ENCODE measurements around the gene LCK.
A peak's percentile ranks its signal among the peaks of the same experiment; 100 is the strongest.
"Not testable (repeated sequence)": the region's sequence is repeated elsewhere in the genome, so short reads cannot be mapped to it uniquely, and the experiment has no call there.

Gene LCK

DNA sequence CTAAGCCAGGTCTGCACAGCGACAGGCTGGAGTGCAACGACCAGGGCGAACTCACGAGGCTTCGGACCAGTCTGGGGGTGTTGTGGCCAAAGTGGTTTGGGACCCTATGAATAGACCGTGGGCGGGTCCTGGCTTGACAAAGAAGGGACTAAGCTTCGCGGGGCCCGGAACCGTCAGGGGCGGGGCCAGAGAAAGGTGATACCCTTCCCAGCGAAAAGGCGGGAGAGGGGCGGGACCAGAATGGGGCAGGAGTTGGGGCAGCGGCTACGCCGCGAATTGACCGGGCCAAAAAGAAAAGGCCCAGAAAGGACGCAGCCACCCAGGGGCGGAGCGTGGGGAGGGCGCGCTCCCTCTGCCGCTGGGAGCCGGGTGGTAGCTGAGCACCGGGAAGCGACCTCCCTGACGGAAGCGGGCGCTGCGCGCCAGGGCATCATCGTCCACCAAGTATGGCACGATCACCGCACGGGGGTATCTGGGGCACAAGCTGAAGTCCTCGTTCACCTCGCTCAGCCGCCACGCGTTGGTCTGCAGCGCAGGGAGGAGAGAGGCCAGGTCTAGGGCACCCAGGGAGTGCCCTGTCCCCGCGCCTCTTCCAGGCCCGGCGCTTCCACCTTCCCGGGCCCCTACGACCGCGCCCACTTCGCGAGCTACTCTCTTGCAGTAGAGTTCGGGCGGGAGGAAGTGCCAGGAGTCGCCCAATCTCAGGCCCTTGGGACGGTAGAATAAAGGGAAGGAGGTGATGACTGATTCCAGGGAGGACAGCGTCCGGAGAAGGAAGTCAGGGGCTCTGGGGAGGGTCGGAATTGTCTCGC lies 10.7 kb upstream of the LCK start:
- DNase-seq, result peak; percentile 57

DNA sequence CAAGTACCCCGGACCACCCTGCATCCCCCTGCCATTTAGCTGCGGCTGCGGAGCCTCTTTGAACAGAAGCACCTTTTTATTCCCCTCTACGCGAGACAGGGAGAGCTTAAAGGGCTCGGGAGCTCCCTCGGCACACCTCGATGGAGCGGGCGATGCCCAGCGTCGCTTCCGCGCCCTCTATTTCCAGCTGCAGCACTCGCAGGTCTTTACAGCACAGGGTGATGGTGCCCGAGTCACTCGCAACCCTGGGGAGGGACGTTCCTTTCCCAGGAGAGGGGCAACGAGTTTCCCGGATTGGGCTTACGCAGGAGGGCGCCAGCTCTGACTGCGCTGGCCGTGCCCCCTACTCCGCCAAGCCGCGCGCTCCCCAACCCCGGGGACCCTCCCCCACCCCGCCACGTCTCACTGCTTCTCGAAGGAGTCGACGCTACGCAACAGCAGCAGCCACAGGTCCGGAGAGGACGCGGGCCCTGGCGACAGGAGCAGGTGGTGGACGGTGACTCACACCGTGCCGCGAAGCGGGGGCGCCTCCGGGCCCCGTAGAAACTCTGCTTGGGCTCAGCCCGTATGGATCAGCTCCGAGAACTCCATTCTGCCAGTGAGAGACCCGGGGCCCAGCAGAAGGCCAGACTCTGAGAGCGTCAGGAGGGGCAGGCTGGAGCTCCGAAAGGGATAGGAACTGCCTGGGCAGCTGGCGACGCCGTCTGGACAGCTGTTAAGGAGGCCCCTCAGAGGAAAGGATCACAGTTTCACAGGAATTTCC lies 9.9 kb upstream of the LCK start:
- DNase-seq, result peak; percentile 48

DNA sequence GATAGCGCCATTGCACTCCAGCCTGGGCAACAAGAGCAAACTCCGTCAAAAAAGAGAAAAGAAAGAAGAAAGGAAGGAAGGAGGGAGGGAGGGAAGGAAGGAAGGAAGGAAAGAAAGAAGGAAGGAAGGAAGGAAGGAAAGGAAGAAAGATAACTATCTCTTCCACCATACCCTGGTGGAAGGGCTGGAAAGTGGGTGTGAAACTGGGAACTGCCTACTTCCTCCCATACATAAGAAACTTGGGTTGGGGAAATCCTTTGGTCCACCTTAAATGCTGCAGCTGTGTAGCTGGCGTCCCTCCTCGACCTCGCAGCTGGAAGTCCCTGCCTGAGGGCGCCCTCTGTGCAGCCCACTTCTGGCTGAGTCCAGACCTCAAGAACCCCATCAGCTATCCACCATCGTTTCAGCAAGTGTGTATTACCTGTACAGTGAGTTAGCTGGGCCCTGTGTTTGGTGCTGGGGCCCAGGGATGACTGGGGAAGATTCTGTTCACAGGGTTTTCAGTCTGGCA lies 8.7 kb upstream of the LCK start:
- no peak for DNase-seq

DNA sequence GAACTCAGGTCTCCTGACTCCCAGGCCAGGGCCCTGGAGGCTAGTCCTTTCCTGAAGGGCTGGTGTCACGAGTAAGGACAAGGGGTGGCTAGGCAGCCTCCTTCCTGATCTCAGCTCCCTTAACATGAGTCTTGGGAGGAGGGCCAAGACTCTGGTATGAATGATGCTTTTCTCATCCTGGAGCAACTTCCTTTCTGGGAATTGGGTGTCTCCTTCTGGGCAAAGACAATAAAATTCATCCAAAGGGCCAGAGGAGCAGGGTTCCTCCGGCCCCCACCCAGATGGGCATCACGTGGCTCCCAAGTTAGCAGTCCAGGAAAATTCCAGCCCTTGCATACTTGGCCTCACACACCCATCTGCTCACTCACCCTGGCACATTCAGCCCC lies 4.2 kb upstream of the LCK start, which contains the start of gene FAM167B:
Gene FAM167B (plus strand): TSS at position 335 of the 386 bp plus-strand sequence. CDS start 200 bp downstream, outside the sequence.
- DNase-seq, result no peak

DNA sequence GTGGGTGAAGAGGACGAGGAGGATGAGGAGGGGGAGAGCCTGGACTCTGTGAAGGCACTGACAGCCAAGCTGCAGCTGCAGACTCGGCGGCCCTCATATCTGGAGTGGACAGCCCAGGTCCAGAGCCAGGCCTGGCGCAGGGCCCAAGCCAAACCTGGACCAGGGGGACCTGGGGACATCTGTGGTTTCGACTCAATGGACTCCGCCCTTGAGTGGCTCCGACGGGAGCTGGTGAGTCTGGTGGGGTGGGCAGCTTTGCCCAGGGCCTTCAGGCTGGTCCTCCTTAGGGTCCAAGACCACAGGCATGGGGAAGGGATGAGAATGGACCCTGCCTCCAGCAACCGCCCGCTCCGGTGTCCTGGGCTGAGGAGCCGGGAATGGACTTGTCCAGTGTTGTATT lies 3.6 kb upstream of the LCK start:
- DNase-seq, result no peak

GRCh38 chr1:32247983-32248889 lies 2.8 kb upstream of the LCK start:
- peak; percentile 91 for DNase-seq

GRCh38 chr1:32249831-32250525 lies 1.1 kb upstream of the LCK start:
- peak; percentile 83 for DNase-seq

DNA sequence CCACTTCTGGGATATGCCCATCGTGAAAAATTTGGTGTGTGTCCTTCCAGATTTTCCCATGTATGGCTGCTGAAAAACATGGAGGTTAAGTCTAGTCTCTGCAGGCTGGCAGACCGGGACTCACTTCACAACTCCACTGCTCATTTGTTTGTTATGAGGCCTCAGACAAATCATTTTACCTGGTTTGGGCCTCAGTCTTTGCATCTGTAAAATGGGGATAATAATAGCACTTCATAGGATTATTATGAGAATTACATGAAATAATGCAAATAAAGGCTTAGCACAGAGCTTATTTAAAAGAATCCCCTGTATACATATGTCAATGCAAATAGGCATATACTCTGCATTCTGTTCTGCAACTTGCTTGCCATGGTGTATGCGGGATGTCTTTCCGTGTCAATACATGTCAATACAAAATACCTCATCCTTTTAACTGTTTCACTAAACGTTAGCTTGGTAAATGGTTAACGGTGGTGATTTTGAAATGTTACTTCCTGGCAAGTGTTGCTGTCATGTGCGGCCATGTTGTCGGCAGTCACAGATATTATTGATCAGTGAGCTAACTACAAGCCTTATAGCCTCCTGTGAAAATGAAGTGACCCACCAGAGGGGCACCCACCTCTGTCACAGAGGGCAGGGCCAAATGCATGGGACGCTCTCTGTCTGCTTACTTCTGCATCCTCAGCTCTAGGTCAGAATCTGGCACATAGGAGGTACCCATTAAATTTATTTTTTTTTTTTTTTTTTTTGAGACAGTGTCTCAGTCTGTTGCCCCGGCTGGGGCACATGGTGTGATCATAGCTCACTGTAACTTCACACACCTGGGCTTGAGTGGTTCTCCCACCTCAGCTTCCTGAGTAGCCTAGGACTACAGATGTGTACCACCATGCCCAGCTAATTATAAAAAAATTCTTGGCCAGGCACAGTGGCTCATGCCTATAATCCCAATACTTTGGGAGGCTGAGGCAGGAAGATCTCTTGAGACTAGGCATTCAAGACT lies 4.3 kb downstream of the LCK start:
- no peak for DNase-seq

- DNase-seq, result no peak
Observed at GRCh38 chr1:32256473-32257226, 5.6 kb downstream of the LCK start.

DNA sequence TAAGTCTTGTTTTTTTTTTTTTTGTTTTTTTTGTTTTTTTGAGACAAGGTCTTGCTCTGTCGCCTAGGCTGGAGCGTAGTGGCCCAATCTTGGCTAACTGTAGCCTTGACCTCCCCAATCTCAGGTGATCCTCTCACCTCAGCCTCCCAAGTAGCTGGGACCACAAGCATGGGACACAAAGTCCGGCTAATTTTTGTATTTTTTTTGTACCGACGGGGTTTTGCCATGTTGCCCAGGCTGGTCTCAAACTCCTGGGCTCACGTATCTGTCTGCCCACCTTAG lies 6.1 kb downstream of the LCK start:
- no peak for DNase-seq

GRCh38 chr1:32263236-32263593 lies 12.2 kb downstream of the LCK start:
- DNase-seq, result not testable (repeated sequence)

GRCh38 chr1:32263744-32264143 lies 12.7 kb downstream of the LCK start:
- DNase-seq, result no peak

GRCh38 chr1:32265846-32266245 lies 14.8 kb downstream of the LCK start:
- no peak for DNase-seq

- DNase-seq, result no peak
Observed at GRCh38 chr1:32266921-32267591, 16.0 kb downstream of the LCK start.

DNA sequence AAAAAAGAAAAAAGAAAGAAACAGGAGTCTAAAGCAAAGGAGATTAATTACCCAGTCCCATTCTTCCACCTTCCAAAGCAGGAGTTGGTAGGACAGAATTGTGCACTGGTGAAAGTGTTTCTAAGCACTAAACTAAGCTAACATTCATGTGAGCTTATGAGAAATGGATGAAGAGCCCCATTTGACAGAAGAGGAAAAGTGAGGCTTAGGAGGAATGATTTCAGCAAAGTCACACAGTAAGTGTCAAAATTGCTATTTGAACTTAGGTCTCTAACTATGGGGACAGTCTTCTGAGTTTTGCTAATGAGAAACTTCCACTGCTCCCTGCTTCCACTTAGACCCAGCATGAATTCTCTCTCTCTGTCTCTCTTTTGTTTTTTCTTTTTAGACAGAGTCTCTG lies 18.7 kb downstream of the LCK start:
- DNase-seq, result no peak

DNA sequence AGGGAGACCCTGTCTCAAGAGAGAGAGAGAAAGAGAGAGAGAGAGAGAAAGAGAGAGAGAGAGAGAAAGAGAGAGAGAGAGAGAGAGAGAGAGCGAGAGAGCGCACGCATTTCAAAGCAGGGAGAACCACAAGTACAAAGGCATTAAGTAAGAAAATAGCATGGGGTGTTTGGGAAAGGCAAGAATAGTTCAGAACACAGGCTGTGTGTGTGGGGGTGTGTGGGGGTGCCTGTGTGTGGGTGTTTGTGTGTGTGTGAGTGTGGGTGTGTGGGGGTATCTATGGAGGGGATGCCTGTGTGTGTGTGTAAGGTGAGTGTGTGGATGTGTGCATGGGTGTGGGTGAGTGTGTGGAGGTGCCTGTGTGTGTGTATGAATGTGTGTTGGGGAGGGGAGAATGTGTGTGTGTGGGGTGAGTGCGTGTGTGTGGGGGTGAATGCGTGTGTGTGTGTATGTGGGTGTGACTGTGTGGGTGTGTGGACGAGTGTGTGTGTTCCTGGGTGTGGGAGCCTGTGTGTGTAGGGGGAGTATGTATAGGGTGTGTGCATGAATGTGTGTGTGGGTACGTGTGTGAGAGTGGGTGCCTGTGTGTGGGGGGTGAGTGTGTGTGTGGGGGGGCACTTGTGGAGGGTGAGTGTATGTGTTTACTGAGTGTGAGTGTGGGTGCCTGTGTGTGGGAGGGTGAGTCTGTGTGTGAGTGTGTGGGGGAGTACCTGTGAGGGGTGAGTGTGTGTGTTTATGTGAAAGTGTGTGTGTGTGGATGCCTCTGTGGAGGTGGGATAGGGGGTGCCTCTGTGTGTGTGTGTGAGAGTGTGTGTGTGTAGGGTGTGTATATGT lies 21.7 kb downstream of the LCK start:
- DNase-seq, result no peak

GRCh38 chr1:32273391-32274208 lies 22.5 kb downstream of the LCK start:
- DNase-seq, result peak; percentile 84
